Measurements from ENCODE around the gene PBX1. TPM values are rescaled to one million over a fixed set of nuclear protein-coding genes. Genes with fewer than 3 reads are reported as not detected.

The PBX1 gene
- total RNA-seq, 4 donors from 2014 or later, result 15.2 to 48.6 (median 23.5) TPM

GRCh38 chr1:164901031-164901430, 342.0 kb downstream of the PBX1 start:
- intact Hi-C loops (cut with DNase I), result no loop called here
- DNase-seq, result no peak

More at GRCh38 chr1:164901031-164901430, 342.0 kb downstream of the PBX1 start:
- H3K4me1 ChIP-seq, result no peaks in the 10 kb centered on the region
- no peaks in the 10 kb centered on the region for H3K36me3 ChIP-seq
- H3K27me3 ChIP-seq, result no peaks in the 10 kb centered on the region
- no peaks in the 10 kb centered on the region for H3K9me3 ChIP-seq
- TF ChIP-seq CTCF (IDR thresholded peaks at IDR 0.05) (no peak), POLR2A (IDR thresholded peaks at IDR 0.05) (no peak)
- H3K27ac ChIP-seq, result no peak overlapping the region
- H3K4me3 ChIP-seq, result no peak overlapping the region
- 81% methylated on average over 5 of the region's 5 CpGs for WGBS, 2 donors

Small RNA genes within 50 kb of the gene (small RNA-seq; reads per million reads assigned to genes)
- gene RF00017 (0 reads per million in 4 donors), gene RF00019 (0 reads per million in 4 donors), gene RNU6-171P (0 reads per million in 4 donors)

Data from esophagus squamous epithelium (tissue), 5 donors.